T-helper 1 cell (primary cell): ENCODE data around the gene SPRED1.
"Not testable (repeated sequence)": the region's sequence is repeated elsewhere in the genome, so short reads cannot be mapped to it uniquely, and the experiment has no call there.

Experiments
- DNase-seq, 5 donors: peaks; one replicate each; pipeline ENCODE4 v3.0.0-alpha.2; 2012 to 2020

Gene SPRED1

DNA sequence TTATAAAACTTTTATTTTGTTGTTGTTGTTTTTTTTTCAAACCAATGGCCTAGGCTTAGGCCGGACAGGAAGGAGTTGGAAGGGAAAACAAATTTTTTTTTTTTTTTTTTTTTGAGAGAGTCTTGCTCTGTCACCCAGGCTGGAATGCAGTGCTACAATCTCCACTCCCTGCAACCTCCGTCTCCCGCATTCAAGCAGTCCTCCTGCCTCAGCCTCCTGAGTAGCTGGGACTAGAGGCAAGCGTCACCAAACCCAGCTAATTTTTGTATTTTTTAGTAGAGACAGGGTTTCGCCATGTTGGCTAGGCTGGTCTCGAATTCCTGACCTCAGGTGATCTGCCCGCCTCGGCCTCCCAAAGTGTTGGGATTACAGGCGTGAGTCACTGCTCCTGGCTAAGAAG is 15.6 kb upstream of the SPRED1 start:
- DNase-seq, result not testable (repeated sequence)

GRCh38 chr15:38238311-38238710 is 14.3 kb upstream of the SPRED1 start:
- no peak for DNase-seq

GRCh38 chr15:38242055-38242454 is 10.6 kb upstream of the SPRED1 start:
- DNase-seq, result no peak

GRCh38 chr15:38243278-38244055 is 9.2 kb upstream of the SPRED1 start:
- no peak for DNase-seq

GRCh38 chr15:38247336-38247735 is 5.3 kb upstream of the SPRED1 start:
- no peak for DNase-seq

DNA sequence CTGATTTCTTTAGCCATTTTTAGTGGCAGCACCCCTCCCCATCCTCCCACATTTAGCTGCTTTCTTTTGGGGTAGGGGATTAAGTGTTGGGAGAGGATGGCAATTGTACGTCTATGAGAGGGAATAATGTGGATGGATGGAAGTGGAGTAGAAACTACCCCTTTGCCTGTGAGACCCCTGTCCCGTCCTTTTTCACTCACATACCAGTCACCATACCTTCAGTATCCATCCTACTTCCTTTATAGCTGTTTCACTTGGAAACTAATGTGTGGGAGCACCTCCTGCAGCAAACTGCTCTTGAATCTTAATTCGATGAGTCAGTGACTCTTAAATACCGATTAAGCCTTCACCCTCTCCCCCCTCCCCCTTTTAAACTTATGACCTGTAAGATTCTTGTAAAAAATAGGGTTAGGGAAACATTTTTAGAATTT is 730 bp downstream of the SPRED1 start:
- no peak for DNase-seq

DNA sequence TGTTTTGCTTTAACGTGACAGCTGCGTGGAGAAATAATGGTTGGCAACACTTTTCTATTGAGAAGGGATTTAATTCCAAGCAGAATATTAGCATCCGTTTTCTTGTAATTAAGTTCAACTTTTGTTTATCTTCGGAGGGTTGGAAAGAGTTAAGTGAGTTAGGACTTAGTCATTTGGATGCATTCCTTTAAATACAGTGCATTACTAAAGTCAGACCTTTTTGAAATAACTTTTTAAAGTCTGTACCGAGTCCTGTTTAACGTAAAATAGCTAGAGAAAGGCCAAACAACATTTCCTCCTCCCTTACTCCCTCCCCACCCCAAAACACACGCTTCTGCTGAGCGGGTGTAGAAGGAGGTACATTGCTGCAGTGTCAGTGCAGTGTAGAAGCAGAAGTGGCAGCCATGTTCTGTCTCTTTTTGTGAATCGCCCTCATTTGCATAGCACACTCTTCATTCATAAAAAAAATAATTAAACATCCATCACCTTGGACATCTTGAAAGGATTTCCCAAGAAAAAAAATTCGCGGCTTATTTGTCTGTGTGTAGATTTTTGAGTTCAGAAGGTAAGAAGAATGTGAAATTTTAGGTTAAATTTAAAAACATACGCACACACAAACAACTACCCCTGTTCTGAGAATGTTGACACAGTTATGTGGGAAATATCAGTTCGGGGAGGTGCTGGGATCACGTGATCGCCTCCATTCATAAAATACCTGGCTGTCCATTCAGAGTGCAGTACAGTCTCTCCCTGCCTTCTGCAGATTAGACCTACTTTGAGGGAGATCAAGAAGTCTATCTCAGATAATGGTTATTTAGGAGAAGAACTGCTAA is 1.6 kb downstream of the SPRED1 start:
- peak in 3 of 5 donors; percentile 8 to 22 (median 14) for DNase-seq

DNA sequence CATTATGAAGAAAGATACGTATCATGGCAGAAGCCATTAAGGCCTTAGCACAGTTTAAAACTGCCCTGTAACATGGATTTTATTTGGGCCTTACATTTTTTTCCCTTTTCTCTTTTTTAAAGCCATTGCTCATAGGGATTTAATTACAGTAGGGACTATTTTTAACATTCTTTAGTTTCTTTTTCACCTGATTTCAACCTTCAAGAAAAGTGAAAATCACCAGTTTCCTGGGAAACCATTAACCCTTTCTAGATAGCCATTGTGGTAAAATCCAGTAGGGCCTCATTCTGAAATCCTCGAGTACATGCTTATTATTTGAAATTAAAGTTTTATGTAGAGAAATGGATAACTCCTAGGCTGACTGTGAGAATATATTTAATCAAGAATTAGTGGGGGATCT is 3.1 kb downstream of the SPRED1 start:
- no peak for DNase-seq

GRCh38 chr15:38257676-38258075 is 5.0 kb downstream of the SPRED1 start:
- DNase-seq, result no peak

GRCh38 chr15:38259134-38259533 is 6.5 kb downstream of the SPRED1 start:
- no peak for DNase-seq

- no peak for DNase-seq
Observed at GRCh38 chr15:38260077-38260476, 7.4 kb downstream of the SPRED1 start.

DNA sequence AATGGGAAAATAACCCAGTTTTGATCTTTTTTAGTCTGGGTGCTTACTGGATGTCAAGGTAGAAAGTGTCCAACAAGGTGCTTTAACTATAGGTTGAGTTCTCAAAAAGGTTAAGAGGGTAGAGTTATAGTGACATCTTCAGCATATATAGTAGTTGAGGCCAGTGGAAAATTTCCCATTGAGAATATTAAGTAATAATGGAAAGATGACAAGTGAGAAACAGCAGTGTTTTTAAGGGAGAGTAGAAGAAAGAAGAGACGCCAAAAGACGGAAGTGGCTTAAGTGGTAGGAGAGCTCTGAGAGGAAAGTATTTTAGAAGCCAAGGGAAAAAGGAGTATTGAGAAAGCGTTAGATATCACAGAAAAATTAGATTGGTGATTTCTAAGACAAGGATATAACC is 10.6 kb downstream of the SPRED1 start:
- DNase-seq, result no peak

DNA sequence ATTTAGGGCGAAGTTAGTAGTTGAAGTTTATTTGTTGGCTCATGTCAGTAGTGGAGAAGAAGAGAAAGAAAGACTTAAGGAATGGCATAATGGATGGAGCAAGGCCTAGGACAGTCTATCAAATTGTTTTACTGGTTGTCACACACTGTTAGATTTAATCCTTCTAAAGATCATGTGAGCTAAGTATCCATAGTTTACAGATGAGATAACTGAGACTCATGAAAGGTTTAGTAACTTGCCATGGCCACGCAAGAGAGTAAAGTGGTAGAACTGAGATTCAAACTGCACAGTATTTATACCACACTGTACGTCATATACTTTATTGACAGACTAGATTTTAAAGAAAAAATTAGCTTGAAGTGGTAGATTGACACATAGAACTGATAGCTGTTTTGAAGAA is 11.4 kb downstream of the SPRED1 start:
- DNase-seq, result no peak

- DNase-seq, result no peak
Observed at GRCh38 chr15:38266247-38266986, 13.8 kb downstream of the SPRED1 start.

- no peak for DNase-seq
Observed at GRCh38 chr15:38267421-38268022, 14.9 kb downstream of the SPRED1 start.

DNA sequence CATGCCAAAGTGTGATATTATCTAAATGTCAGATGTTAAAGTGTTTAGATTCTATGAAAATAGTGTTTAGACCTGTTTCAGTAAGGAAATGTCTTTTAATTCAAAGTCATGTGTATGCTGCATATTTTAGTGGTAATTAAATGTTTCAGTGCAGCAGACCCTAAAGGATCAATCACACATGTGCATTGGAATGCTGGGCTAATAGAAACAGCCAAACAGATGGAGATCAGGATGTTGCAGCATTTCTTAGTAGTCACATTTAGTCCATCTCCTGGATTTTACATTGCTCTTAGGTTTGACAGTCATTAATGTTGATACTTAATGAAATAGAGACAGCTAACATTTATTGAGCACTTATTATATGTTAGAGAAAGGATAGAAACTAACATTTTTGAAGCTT is 18.5 kb downstream of the SPRED1 start:
- DNase-seq, result no peak

DNA sequence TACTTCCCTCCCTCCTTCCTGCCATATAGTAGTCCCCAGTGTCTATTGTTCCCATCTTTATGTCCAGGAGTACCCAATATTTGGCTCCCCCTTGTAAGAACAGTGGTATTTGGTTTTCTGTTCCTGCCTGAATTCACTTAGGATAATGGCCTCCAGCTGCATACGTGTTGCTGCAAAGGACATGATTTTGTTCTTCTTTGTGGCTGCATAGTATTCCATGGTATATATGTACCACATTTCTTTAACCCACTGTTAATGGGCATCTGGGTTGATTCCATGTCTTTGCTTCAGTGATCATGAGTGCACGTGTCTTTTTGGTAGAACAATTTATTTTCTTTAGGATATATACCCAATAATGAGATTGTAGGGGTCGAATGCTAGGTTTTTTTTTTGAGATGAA is 19.3 kb downstream of the SPRED1 start:
- no peak for DNase-seq

GRCh38 chr15:38272431-38272830 is 19.8 kb downstream of the SPRED1 start:
- not testable (repeated sequence) for DNase-seq

DNA sequence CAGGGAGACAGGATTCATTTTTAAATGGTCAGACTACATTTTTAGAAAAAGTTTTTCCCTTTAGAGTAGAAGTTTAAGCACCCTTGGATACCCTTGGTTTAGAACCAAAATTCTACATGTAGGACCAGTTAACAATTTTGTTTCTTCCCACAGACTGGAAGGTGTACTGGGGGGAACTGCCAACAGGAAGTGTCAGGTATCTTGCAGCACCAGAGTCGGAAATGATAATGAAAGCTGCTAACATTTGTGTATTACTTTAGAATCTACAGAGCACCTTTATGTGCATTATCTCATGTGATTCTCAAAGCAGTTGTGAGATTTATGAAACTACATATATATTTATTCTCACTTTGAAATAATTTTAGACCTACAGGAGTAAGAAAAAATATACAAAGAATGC is 21.5 kb downstream of the SPRED1 start:
- no peak for DNase-seq

GRCh38 chr15:38275959-38276358 is 23.3 kb downstream of the SPRED1 start:
- DNase-seq, result no peak

DNA sequence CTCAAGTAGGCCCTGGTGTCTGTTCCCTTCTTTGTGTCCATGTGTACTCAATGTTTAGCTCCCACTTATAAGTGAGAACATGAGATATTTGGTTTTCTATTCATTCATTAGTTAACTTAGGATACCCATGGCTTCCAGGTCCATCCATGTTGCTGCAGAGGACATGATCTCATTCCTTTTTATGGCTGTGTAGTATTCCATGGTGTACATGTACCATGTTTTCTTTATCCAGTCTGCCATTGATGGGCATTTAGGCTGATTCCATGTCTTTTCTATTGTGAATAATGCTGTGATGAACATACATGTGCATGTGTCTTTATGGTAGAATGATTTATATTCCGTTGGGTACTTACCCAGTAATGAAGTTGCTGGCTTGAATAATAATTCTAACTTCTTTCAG is 24.6 kb downstream of the SPRED1 start:
- not testable (repeated sequence) for DNase-seq

DNA sequence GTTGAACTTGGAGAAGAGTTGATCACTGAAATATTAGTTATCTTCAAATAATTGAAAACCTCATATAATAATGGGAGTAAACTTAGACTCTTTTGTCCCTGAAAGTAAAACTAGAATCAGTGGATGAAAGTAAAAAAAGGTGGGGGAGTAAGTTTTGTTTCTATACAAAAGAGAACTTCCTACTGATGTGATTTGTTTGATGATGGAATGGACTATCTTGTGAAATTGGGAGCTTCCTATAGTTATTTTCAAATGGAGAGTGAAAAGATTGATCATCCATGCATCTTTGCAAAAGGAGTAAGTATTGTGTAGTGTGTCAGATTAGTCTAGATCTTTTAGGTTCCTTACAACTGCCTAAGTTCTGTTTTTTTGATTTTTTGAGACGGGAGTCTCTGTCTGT is 28.4 kb downstream of the SPRED1 start:
- DNase-seq, result no peak

DNA sequence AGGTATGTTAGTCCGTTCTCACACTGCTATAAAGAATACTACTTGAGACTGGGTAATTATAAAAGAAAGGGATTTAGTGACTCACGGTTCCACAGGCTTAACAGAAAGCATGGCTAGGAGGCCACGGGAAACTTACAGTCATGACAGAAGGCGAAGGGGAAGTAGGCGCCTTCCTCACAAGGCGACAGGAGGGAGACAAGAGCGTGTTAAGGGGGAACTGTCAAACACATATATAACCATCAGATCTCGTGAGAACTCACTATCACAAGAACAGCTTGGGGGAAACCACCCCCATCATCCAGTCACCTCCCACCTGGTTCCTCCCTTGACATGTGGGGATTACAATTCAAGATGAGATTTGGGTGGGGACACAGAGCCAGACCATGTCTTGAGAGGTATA is 30.4 kb downstream of the SPRED1 start:
- DNase-seq, result no peak
